Panc1 (cell line): ENCODE measurements around the gene RANBP17.

Experiments
- CTCF ChIP-seq: fragments of 450-650 bp; IDR thresholded peaks from 2 replicates; pipeline ENCODE4 v1.5.1; 2017; ENCODE audit warnings: mild to moderate bottlenecking
- POLR2AphosphoS5 ChIP-seq: IDR thresholded peaks from 2 replicates; pipeline ENCODE4 v1.6.1; 2012; ENCODE audit warnings: mild to moderate bottlenecking, low read depth, low read length, moderate library complexity
- SIN3A ChIP-seq: IDR thresholded peaks from 2 replicates; pipeline ENCODE4 v1.6.1; 2012; ENCODE audit warnings: low read depth, mild to moderate bottlenecking, low read length, moderate library complexity, borderline replicate concordance; ENCODE audit not compliant: insufficient read depth
- TF ChIP-seq, protein P1 (sequence below), 2 experiments: IDR thresholded peaks; 2 replicates each; pipeline ENCODE4 v1.6.1; 2011 to 2012; ENCODE audit warnings: low read depth in 2 of 2, control low read depth in 1 of 2, low read length in 1 of 2, mild to moderate bottlenecking in 1 of 2, moderate library complexity in 1 of 2; ENCODE audit not compliant: insufficient read depth in 1 of 2

GRCh38 chr5:171314728-171315385, 453.0 kb downstream of the RANBP17 start:
- TF ChIP-seq CTCF (no peak), POLR2AphosphoS5 (no peak), SIN3A (no peak)
- TF ChIP-seq, protein P1, sequence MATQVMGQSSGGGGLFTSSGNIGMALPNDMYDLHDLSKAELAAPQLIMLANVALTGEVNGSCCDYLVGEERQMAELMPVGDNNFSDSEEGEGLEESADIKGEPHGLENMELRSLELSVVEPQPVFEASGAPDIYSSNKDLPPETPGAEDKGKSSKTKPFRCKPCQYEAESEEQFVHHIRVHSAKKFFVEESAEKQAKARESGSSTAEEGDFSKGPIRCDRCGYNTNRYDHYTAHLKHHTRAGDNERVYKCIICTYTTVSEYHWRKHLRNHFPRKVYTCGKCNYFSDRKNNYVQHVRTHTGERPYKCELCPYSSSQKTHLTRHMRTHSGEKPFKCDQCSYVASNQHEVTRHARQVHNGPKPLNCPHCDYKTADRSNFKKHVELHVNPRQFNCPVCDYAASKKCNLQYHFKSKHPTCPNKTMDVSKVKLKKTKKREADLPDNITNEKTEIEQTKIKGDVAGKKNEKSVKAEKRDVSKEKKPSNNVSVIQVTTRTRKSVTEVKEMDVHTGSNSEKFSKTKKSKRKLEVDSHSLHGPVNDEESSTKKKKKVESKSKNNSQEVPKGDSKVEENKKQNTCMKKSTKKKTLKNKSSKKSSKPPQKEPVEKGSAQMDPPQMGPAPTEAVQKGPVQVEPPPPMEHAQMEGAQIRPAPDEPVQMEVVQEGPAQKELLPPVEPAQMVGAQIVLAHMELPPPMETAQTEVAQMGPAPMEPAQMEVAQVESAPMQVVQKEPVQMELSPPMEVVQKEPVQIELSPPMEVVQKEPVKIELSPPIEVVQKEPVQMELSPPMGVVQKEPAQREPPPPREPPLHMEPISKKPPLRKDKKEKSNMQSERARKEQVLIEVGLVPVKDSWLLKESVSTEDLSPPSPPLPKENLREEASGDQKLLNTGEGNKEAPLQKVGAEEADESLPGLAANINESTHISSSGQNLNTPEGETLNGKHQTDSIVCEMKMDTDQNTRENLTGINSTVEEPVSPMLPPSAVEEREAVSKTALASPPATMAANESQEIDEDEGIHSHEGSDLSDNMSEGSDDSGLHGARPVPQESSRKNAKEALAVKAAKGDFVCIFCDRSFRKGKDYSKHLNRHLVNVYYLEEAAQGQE (IDR thresholded peaks at IDR 0.05; ENCODE audit: insufficient read depth in 1 of 2, low read depth in 2 of 2, low read length in 1 of 2), result no peak
